GM21447 (cell line): ENCODE data around the gene ECD.
A peak's percentile ranks its signal among the peaks of the same experiment; 100 is the strongest.

Source experiments
- ATAC-seq: cut with Tn5 transposase; IDR thresholded peaks from one replicate; pipeline ENCODE4 v1.9.1; 2021; ENCODE audit not compliant: unreplicated experiment

Gene ECD

GRCh38 chr10:73167783-73168464 is at the start of gene ECD, which contains the start of gene FAM149B1:
Gene ECD, minus strand, starts transcription at chr10:73168008. Its CDS starts 4,071 bp downstream, at chr10:73163937.
Gene FAM149B1, plus strand, starts transcription at chr10:73168119. Its CDS starts 221 bp downstream, at chr10:73168340.
- ATAC-seq = peak; percentile 91

GRCh38 chr10:73215749-73216148 is 47.9 kb upstream of the ECD start:
- ATAC-seq = no peak

GRCh38 chr10:73211106-73211811 is 43.5 kb upstream of the ECD start:
- no peak for ATAC-seq

- ATAC-seq = no peak
These were observed 42.7 kb upstream of the ECD start for GRCh38 chr10:73210395-73211105.

- no peak for ATAC-seq
These were observed 41.9 kb upstream of the ECD start for GRCh38 chr10:73209705-73210104.

GRCh38 chr10:73207883-73208282 is 40.1 kb upstream of the ECD start:
- no peak for ATAC-seq

GRCh38 chr10:73206385-73206784 is 38.6 kb upstream of the ECD start:
- no peak for ATAC-seq

GRCh38 chr10:73205890-73206289 is 38.1 kb upstream of the ECD start:
- ATAC-seq = no peak

- no peak for ATAC-seq
These were observed 37.3 kb upstream of the ECD start for GRCh38 chr10:73205081-73205480.

GRCh38 chr10:73190188-73190587 is 22.4 kb upstream of the ECD start:
- ATAC-seq = no peak

- ATAC-seq = no peak
These were observed 18.5 kb upstream of the ECD start for GRCh38 chr10:73186266-73186665.

- no peak for ATAC-seq
These were observed 16.0 kb upstream of the ECD start for GRCh38 chr10:73183667-73184281.

GRCh38 chr10:73182568-73182967 is 14.8 kb upstream of the ECD start:
- ATAC-seq = no peak

- no peak for ATAC-seq
These were observed 6.5 kb upstream of the ECD start for GRCh38 chr10:73174148-73174925.

GRCh38 chr10:73172867-73173266 is 5.1 kb upstream of the ECD start:
- ATAC-seq = no peak

GRCh38 chr10:73169320-73169719 is 1.5 kb upstream of the ECD start:
- no peak for ATAC-seq

- ATAC-seq = peak; percentile 24
These were observed 626 bp upstream of the ECD start for GRCh38 chr10:73168465-73168803.

- no peak for ATAC-seq
These were observed 388 bp downstream of the ECD start for GRCh38 chr10:73167458-73167782.

- no peak for ATAC-seq
These were observed 836 bp downstream of the ECD start for GRCh38 chr10:73166972-73167371.

- ATAC-seq = no peak
These were observed 4.7 kb downstream of the ECD start for GRCh38 chr10:73163096-73163495.

GRCh38 chr10:73161662-73162061 is 6.1 kb downstream of the ECD start:
- no peak for ATAC-seq
